Calu3 (cell line): ENCODE results near the gene TBCA. TPM values are rescaled to one million over a fixed set of nuclear protein-coding genes. Genes with fewer than 3 reads are reported as not detected.
A peak's percentile ranks its signal among the peaks of the same experiment; 100 is the strongest.
"Not testable (repeated sequence)": the region's sequence is repeated elsewhere in the genome, so short reads cannot be mapped to it uniquely, and the experiment has no call there.

Experiments
- BruUV-seq: library from RNA; stranded (reverse); fragments of 400-500 nt; replicated peaks from 2 replicates; lab custom pipeline; 2021; lab: Mats Ljungman, UMichigan
- CTCF ChIA-PET: fragments of 300-600 bp; sonication (Branson Sonifier 250); formaldehyde crosslinking; loops from one replicate; lab custom pipeline; 2022; ENCODE audit warnings: antibody characterized with exemption; lab: Charles Lee
- DNase-seq: peaks from one replicate; pipeline ENCODE4 v3.0.0; 2022
- H3K27ac Mint-ChIP-seq: one replicate; pipeline ENCODE4 v1.8.0; 2022; ENCODE audit warnings: mixed read lengths; ENCODE audit not compliant: unreplicated experiment
- H3K27me3 Mint-ChIP-seq: one replicate; pipeline ENCODE4 v1.8.0; 2022; ENCODE audit warnings: mixed read lengths; ENCODE audit not compliant: unreplicated experiment
- H3K36me3 Mint-ChIP-seq: one replicate; pipeline ENCODE4 v1.8.0; 2022; ENCODE audit warnings: mild to moderate bottlenecking, moderate library complexity, mixed read lengths; ENCODE audit not compliant: insufficient read depth, unreplicated experiment
- H3K4me1 Mint-ChIP-seq: one replicate; pipeline ENCODE4 v1.8.0; 2022; ENCODE audit warnings: mild to moderate bottlenecking, low read depth, mixed read lengths; ENCODE audit not compliant: unreplicated experiment
- H3K4me3 Mint-ChIP-seq: one replicate; pipeline ENCODE4 v1.8.0; 2022; ENCODE audit warnings: mild to moderate bottlenecking, low read depth, moderate library complexity, mixed read lengths; ENCODE audit not compliant: unreplicated experiment
- H3K9me3 Mint-ChIP-seq: one replicate; pipeline ENCODE4 v1.8.0; 2022; ENCODE audit warnings: low read depth, mixed read lengths; ENCODE audit not compliant: unreplicated experiment
- CTCF ChIP-seq: fragments of 200-600 bp; IDR thresholded peaks from one replicate; pipeline ENCODE4 v1.8.0; 2022; ENCODE audit warnings: antibody characterized with exemption; ENCODE audit not compliant: unreplicated experiment
- intact Hi-C: fragments of 100-400 bp; cut with micrococcal nuclease; formaldehyde crosslinking; loops from one replicate; pipeline ENCODE4 v1.10.0; 2022; ENCODE audit not compliant: unreplicated experiment
- total RNA-seq: library from RNA; stranded (reverse); gene quantifications from 2 replicates; pipeline ENCODE4 v1.2.3, GENCODE V29; 2022

The TBCA gene
- total RNA-seq, 1 experiment from 2014 or later: 310 TPM

GRCh38 chr5:77707791-77708190 lies 68.3 kb downstream of the TBCA start:
- intact Hi-C loops: no loop called here
- H3K4me3 Mint-ChIP-seq: no peak overlapping the region
- peaks cover 7% of the 10 kb centered on the region for H3K4me1 Mint-ChIP-seq
- peaks cover 26% of the 10 kb centered on the region for H3K36me3 Mint-ChIP-seq
- TF ChIP-seq CTCF: no peak
- CTCF ChIA-PET: no interaction called here
- BruUV-seq: TSS peak; percentile 3
- no peak overlapping the region for H3K27ac Mint-ChIP-seq
- H3K27me3 Mint-ChIP-seq: no peaks in the 10 kb centered on the region
- no peaks in the 10 kb centered on the region for H3K9me3 Mint-ChIP-seq
- no peak for DNase-seq

- Mint-ChIP-seq H3K36me3 (peaks cover 24% of the 10 kb centered on the region), H3K4me1 (peaks cover 30% of the 10 kb centered on the region), H3K4me3 (peak overlapping the region; percentile 21), H3K27ac (peak overlapping the region; percentile 68)
- intact Hi-C loops, BruUV-seq, H3K9me3 Mint-ChIP-seq, CTCF ChIA-PET, H3K27me3 Mint-ChIP-seq: not testable (repeated sequence)
- DNase-seq: peak; percentile 30
These were observed 76.6 kb downstream of the TBCA start for GRCh38 chr5:77699569-77699968.

GRCh38 chr5:77698920-77699319 lies 77.2 kb downstream of the TBCA start:
- intact Hi-C loops: no loop called here
- Mint-ChIP-seq H3K4me3 (no peak overlapping the region), H3K27me3 (no peaks in the 10 kb centered on the region)

DNA sequence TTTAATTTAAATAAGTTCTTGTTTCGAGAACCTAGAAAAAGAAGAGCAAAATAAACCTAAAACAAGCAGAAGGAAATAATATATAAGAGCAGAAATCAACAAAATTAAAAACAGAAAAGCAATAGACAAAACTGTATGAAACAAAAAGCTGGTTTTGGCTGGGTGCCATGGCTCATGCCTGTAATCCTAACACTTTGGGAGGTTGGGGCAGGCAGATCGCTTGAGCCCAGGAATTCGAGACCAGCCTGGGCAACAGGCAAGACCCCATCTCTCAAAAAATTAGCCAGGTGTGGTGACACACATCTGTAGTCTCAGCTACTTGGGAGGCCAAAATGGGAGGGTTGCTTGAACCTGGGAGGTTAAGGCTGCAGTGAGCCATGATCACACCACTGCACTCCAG lies 78.4 kb downstream of the TBCA start:
- DNase-seq: no peak
- TF ChIP-seq CTCF: no peak
- no peak overlapping the region for H3K27ac Mint-ChIP-seq
- CTCF ChIA-PET: interaction anchor here (0.7 kb wide), 1 partner anchor 1193 kb away, joined by 3 read pairs; no protein-coding TSS in a partner anchor
- peaks cover 30% of the 10 kb centered on the region for H3K4me1 Mint-ChIP-seq
- H3K4me3 Mint-ChIP-seq: no peak overlapping the region
- H3K9me3 Mint-ChIP-seq: no peaks in the 10 kb centered on the region
- H3K27me3 Mint-ChIP-seq: no peaks in the 10 kb centered on the region
- intact Hi-C loops: no loop called here
- peaks cover 17% of the 10 kb centered on the region for H3K36me3 Mint-ChIP-seq
- no TSS peak for BruUV-seq

More at GRCh38 chr5:77698920-77699319, 77.2 kb downstream of the TBCA start:
- BruUV-seq: no TSS peak
- H3K36me3 Mint-ChIP-seq: peaks cover 21% of the 10 kb centered on the region
- H3K9me3 Mint-ChIP-seq: no peaks in the 10 kb centered on the region
- peaks cover 30% of the 10 kb centered on the region for H3K4me1 Mint-ChIP-seq
- CTCF ChIA-PET: no interaction called here
- no peak for DNase-seq
- no peak for TF ChIP-seq CTCF
- peak overlapping the region; percentile 68 for H3K27ac Mint-ChIP-seq

- Mint-ChIP-seq H3K4me1 (peaks cover 26% of the 10 kb centered on the region), H3K9me3 (no peaks in the 10 kb centered on the region), H3K27ac (no peak overlapping the region), H3K4me3 (no peak overlapping the region), H3K36me3 (peaks cover 20% of the 10 kb centered on the region), H3K27me3 (no peaks in the 10 kb centered on the region)
- DNase-seq: no peak
- no TSS peak for BruUV-seq
- CTCF ChIA-PET: no interaction called here
- intact Hi-C loops: no loop called here
- TF ChIP-seq CTCF: no peak
These were observed 80.0 kb downstream of the TBCA start for GRCh38 chr5:77696120-77696519.
